ENCODE measurements around the gene KIAA1328.
"Not testable (repeated sequence)": the region's sequence is repeated elsewhere in the genome, so short reads cannot be mapped to it uniquely, and the experiment has no call there.

The KIAA1328 gene

DNA sequence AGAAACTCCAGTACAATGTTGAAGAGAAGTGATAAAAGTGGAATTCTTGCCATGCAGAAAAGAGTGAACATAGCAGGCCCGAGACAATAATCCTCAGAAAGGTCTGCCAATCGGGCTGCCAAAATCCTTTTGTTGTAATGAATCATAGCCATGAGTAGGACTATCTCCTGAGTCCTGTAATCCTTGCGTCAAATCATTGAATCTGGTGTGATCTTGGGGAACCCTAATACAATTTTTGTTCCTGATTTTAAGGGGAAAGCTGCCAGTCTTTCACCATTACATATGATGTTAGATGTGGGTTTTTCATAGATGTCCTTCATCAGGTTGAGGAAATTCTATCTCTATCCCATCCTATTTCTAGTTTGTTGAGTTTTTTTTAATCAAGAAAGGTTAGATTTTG lies 2.4 kb upstream of the KIAA1328 start:
- no peak for DNase-seq

DNA sequence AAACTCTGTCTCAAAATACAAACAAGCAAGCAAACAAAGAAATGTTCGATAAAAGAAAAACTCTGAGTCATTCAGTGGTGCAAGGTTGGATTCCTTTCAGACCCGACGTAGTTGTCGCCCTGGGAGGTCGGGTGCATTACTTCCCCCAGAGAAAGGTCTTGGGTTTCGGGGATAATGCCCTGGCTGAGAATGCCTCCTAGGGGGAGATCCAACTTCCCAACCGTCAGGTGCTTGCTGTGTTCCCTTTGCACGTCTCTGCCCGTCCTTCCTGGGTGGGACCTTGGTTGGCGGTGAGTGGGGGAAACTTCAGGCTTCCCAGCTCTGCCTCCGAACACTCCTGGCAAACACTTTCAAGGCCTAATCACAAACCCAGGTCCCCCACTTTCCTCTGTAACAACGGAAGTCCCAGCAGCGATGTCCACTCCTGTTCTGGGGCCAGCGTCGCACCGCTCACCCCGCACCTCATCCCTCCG lies 734 bp upstream of the KIAA1328 start:
- no peak for DNase-seq

DNA sequence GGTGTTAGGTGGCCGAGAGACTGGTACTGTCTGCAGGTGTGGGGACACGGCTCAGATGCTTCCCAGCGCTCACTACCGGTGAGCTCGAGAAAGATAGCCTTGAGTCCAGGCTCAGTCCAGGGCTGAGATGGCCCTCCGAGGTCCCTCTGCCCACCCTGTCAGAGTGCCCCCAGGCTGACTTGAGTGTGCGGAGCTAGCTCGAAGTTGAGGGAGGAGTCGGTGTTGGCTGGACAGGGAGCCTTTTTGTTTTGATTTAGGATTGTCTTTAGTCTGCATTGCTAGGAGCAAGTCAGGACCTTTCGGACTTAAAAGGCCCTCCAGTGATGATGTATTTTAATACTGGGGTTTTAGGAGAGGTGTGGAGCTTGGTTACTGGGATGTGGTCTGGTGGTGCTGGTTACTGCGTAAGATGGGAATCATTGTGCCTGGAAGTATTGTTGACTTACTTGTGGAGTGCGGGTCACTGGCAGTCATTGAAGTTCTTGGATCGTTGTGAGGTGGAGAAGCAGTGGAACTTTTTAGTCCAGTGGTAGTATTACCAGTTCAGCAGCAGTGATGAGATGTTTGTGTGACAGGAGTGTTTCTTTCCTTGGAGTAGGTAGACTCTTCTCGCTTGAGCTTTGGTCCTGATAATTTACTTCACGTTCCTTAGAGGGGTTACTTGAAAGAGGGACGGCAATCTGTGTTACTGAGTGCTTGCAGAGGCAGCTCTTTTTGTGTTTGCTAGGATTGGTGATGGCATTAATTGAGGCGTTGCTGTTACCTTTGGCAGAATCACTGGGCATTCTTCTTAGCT lies 633 bp downstream of the KIAA1328 start:
- peak; percentile 62 for DNase-seq

DNA sequence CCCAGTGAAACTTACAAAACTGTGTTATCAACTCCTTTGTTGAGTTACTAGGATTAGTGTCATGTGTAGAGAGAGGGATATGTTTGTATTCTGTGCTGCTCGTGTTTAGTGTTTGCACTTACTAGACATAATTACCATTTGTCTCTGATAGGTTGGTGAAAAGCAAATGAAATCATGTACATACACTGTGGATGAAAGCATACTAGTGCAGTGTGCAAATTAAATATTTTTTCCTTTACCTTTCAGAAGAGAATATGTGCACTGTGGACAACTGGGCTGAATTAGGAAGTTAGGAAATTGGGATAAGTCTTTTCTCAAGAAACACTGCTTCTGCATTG lies 1.2 kb downstream of the KIAA1328 start:
- no peak for DNase-seq

DNA sequence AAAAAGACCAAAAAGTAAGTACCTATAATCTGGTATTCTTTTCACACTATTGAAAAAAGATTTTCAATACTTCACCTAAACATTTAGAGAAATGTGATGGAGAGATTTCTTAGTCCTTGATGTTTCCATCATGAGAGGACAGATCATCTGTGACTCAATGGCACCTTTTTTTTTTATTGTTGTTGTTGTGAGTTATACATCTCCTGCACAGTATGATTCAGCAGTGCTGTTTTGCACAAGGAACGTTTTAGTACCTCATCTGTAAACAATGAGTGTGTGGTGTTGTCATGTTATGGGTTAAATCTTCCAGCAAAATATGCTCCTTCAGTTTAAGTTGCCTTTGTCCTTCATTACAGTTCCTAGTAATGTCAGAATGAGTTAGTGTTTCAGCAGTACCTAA lies 2.2 kb downstream of the KIAA1328 start:
- no peak for DNase-seq

DNA sequence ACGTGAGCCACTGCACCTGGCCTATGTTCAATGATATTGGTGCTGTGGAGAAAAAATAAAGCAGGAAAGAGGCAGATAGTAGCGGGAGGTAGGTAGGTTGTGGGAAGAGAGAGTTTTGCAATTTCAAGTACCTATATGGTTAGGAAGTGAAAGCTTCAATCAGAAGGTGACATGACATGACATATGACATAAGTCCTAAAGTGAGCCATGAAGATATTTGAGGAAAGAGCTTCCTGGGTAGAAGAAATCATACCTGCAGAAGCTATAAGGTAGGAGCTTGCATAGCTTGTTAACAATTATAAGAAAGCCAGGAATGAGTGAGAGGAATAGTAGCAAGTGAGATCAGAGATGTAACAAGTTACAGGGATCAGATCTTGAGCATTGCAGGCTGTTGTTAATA lies 4.2 kb downstream of the KIAA1328 start:
- DNase-seq, result no peak

DNA sequence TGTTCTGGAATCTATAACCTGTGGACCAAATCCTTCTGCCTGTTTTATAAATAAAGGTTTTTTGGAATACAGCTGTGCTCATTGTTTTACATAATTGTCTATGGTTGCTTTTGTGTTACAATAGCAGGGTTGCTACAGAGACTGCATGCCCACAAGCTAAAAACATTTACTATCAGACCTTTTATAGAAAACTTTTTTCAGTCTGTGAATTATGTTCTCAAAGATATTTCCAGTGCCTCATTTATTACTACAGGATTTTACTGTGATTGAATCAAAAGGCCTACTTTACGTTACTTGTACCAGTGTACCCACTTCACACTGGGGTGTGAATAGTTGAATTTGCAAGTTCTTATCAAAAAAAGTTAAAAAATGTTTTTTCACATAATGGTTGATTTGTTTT lies 7.0 kb downstream of the KIAA1328 start:
- no peak for DNase-seq

DNA sequence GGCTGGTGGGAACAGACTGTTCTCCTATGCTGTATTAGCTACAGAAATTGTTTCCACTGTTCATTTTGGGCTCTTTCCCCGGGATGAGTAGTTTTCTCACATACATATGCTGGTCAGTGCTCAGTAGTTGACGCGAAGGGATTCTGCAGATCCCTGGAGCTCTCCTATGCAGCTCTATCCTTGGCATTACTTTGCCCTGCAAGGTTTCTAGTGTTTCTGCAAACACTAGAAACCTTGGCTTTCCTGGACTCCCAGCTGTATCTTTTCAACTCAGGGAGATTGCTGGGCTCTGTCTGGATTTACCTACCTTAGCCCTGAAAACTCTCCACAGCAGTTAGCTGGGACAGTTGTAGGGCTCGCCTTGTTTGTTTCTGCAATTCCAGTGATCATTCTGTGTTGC lies 10.9 kb downstream of the KIAA1328 start:
- DNase-seq, result no peak

DNA sequence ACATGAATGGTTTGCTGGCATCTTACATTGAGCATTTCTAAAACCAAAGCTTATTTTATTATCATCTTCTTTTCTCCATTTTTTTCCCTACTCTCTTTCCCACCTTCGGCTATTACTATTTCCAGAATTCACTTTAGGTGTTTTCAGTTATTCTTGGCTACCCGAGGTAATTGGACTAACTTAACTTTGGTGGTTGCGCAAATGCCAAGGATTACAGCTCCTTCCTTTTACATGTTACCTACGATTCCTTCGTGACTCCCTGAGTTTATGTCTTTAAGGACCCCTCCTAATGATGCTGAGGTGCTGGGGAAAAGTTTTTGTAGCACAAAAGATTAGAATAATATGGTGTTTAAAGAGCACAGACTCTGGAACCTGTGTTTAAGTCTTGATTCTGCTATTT lies 14.3 kb downstream of the KIAA1328 start:
- no peak for DNase-seq

DNA sequence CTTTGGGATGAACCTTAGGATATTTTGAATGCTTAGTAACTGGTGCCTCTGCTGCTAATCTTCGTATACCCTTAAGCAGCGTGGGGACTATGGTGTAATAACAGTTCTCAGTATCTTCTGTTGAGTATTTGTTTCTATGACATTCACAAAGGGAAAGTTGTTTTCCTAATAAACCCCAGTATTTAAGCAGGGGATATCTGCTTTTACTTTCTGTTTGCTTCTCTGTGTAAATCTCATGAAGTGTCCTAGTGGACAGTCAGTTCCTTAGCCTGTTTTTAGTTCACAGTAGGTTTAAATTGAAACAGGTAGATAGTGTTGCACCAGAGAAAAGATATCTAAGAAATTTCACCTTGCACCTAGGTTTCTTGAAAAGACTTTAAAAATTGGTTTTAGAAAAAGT lies 14.9 kb downstream of the KIAA1328 start:
- no peak for DNase-seq

DNA sequence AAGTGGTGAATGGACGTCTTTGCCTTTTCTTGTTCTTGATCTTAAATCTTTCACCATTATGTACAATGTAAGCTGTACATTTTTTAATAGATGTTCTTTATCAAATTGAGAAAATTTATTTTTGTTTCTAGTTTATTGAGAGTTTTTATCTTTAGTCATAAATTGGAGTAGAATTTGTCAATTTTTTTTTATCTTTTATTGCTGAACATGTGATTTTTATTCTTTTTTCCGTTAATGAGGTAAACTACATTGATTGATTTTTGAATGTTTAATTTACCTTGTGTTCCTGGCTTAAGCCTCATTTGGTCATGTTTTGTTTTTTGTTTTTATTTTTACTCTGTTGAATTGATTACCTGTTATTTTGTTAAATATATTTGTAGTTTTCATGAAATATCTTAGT lies 19.7 kb downstream of the KIAA1328 start:
- no peak for DNase-seq

DNA sequence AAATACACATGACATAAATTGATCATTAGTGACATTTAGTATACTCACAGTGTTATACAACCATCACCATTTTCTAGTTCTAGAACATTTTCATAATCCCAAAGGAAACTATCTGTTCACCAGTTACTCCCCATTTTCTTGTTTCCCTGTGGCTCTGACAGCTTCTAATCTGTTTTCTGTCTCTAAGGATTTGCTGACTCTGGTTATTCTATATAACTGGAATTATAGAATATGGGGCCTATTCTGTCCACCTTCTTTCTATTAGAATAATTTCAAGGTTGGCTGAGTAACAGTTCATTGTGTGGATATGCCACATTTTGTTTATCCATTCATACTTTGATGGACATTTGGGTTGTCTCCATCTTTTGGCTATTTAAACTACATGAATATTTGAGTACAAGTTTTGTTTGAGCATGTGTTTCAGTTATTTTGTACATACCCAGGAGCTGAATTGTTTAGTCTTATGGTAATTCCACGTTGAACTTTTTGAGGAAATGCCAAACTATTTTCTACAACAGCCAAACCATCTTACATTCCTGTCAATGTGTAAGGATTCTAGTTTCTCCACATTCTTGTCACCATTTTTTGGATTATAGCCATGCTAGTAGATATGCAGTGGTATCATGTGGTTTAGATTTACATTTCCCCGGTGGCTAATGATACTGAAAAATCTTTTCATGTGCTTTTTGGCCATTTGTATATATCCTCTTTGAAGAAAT lies 20.5 kb downstream of the KIAA1328 start:
- DNase-seq, result no peak

DNA sequence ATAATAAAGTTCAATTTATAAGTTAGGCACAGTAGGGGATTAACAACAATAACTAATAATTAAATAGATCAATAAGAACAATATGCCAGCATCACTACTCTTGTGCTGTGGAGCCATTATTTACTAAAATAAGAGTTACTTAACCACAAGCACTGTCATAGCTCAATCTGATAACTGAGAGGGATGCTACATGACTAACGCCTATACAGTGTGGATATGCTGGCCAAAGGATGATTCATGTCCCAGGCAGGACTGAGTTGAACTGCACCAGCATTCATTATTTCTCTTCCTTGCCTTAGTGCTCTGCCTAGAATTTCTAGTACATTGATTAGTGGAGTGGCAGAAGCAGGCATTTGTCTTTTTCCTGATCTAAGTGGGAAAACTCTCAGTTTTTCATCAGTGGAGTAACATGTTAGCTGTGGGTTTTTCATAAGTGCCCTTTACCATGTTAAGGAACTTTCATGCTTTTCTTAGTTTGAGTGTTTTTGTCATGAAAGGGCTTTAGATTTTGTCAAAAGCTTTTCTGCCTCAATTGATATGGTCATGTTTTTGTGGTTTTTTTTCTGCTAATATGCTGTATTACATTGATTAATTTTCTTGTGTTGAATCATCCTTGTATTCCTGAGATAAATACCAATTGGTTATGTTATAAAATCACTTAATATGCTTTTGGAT lies 21.7 kb downstream of the KIAA1328 start:
- no peak for DNase-seq

DNA sequence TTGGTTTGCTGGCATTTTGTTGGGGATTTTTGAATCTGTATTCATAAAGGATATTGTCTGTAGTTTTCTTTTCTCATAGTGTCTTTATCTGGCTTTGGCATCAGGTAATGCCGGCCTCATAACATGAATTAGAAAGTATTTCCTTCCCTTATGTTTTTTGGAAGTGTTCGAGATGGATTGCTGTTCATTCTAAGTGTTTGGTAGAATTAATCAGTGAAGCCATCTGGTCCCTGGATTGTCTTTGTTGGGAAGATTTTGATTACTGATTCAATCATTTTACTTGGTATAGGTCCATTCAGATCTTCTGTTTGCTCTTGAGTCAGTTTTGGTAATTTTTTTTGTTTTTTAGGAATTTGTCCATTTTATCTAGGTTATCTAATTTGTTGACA lies 22.3 kb downstream of the KIAA1328 start:
- no peak for DNase-seq

DNA sequence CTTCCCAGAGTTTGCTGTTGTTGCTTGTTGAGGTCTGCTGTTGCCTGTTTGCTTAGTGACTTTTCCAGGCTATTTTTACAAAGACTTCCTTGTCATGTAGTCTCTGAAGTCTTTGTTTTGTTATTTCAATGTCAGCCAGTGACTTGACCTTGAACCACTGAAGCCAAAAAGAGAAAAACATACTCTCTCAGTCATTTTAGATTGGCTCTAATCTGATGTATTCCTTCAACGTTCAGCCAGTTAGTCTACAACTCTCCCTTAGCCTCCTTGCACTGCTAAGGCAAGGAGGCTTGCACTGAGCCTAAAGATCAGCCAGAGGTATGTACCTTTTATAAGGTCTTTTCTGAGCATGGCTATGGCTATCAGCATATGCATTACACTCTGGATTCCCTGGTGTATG lies 27.9 kb downstream of the KIAA1328 start:
- DNase-seq, result no peak

DNA sequence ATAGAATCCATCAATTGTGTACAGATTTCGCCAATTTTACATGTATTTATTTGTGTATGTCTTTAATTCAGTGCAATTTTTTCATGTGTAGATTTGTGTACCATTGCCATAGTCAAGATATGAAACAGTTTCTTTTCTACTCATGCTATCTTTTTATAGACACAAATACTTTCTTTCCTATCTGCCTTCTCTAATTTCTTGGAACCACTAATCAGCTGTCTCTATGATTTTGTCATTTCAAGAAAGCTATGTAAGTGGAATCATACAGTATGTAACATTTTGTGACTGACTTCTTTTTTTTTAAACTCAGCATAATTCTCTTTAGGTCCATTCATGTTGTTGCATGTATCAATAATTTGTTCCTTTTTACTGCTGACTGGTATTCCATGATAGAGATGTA lies 33.3 kb downstream of the KIAA1328 start:
- no peak for DNase-seq

DNA sequence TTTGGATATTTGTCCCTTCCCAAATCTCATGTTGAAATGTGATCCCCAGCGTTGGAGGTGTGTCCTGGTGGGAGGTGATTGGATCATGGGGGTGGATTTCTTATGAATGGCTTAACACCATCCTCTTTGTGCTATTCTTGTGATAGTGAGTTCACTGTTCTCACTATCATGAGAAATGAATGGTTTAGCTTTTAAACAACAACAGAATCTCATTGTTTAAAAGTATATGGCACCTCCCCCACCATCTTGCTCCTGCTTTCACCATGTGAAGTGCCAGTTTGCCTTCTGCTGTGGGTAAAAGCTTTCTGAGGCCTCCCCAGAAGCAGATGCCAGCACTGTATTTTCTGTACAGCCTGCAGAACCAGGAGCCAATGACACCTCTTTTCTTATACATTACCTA lies 38.1 kb downstream of the KIAA1328 start:
- DNase-seq, result no peak

DNA sequence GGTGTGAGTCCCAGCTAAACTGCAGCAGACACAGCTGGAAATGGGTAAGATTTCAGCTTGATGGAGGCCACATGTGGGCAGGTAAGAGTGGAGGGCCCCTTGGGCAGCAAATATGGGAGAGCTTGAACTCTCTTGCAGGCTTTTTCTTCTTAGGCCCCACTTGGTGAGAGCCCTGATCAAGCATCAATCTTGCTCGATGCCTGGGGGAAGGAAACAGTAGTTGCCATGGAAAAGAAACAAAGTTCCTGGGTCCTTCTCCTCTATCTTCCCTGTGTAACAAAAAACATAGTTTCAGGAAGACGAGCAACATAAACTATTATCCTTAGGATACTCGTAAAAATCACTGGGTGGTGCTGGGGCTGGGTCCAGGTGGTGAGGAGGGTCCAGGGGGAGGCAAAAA lies 42.9 kb downstream of the KIAA1328 start:
- no peak for DNase-seq

DNA sequence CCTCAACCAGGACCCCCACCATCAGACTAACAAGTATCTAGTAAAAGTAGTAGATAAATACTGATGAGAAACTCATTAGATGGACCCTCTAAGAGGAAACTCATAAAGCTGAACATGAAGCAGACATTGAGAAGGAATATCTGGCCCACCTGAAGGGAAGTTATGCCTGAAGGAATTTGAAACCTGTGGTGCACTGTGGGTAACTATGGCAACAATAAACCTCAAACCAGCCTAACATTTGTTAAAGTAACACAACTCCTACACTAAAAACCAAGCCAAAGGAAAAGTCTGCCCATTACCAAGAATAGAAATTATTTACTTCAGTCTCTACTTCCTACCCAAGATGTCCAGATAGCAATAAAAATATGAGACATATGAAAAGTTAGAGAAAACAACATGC lies 43.4 kb downstream of the KIAA1328 start:
- DNase-seq, result no peak

DNA sequence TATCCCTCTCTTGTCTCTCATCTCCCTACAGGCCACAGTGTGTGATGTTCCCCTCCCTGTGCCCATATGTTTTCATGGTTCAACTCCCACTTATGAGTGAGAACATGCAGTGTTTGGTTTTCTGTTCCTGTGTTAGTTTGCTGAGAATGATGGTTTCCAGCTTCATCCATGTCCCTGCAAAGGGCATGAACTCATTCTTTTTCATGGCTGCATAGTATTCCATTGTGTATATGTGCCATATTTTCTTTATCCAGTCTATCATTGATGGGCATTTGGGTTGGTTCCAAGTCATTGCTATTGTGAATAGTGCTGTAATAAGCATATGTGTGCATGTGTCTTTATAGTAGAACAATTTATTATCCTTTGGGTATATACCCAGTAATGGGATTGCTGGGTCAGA lies 44.9 kb downstream of the KIAA1328 start:
- DNase-seq, result not testable (repeated sequence)

DNA sequence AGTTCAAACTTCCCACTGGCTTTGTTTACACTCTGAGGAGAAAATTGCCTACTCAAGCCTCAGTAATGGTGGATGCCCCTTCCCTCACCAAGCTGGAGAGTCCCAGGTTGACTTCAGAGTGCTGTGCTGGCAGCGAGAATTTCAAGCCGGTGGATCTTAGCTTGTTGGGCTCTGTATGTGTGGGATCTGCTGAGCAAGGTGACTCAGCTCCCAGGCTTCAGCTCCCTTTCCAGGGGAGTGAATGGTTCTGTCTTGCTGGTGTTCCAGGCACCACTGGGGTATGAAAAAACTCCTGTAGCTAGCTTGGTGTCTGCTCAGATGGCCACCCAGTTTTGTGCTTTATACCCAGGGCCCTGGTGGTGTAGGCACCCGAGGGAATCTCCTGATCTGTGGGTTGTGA lies 50.9 kb downstream of the KIAA1328 start:
- not testable (repeated sequence) for DNase-seq

DNA sequence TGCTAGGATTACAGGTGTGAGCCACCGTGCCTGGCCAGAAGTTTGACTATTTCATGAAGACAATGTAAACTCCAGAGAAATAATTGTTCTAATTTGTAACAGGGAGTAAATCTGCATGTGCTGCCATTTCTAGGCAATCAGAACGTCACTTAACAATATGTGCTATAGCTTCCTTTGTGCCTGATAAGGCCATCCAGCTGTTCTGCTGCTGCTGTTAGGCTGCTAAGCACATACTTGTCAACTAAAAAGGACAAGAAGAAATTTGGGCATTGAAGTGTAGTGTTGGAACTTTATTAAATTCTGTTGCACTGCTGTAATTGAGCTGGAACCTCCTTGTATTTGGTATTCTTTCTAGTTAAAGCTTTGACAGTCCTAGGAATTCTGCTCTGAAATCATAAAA lies 57.1 kb downstream of the KIAA1328 start:
- DNase-seq, result no peak

DNA sequence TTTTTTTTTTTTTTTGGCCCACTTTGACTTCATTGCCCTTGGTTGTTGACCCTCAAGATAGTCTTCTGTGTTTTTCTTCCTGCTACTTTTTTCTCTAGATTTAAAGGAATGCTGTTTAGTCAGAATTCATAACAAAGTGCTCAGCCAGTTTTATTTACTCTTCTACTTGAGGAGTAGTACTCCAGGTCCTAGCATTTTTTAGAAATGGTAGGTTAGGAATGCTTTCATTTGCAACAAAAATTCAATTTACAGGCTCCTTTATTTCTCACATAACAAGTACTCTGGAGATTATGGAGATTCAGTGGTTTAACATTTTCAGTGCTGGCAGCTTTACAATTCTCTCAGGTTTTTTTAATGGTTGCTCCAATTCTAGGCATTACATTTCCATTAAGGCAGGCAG lies 58.2 kb downstream of the KIAA1328 start:
- DNase-seq, result no peak

DNA sequence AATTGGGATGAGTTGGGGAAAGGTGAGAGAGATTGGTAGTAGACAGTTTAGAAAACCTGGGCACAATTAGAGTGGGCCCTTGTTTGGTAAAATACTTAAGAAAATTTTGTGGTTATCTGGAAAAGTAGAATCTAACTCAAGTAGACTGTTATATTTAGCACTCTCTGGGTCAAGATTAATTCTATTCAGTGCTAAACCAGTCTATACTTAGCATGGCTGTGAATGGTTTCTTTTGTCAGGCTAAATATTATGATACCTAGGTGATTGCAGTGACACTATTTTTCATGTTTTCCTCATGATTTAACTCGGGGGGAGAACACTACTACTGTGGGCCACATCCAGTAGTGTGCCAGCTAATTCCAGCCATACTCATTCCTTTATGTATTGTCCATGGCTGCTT lies 58.9 kb downstream of the KIAA1328 start:
- no peak for DNase-seq
